DND-41 (cell line): Measurements from ENCODE around the gene GOLGA6C.
"Not testable (repeated sequence)": the region's sequence is repeated elsewhere in the genome, so short reads cannot be mapped to it uniquely, and the experiment has no call there.

ENCODE experiments used
- ATAC-seq: fragments of 200-7000 bp; cut with Tn5 transposase; 3 replicates; pipeline ENCODE4 v1.9.1; 2021; ENCODE audit warnings: low read depth; ENCODE audit not compliant: insufficient read depth
- DNase-seq: peaks from one replicate; pipeline ENCODE4 v3.0.0-alpha.2; 2020
- H2AFZ ChIP-seq: 2 replicates; pipeline ENCODE4 v1.6.0; 2012; ENCODE audit warnings: low read depth, low read length
- H3K27ac ChIP-seq: 2 replicates; pipeline ENCODE4 v1.5.1; 2012; ENCODE audit warnings: low read length, inconsistent platforms
- H3K27me3 ChIP-seq: fragments of 200-600 bp; sonication (generic); 2 replicates; pipeline ENCODE4 v1.6.0; 2012; ENCODE audit warnings: low read length, mild to moderate bottlenecking, inconsistent platforms; ENCODE audit not compliant: insufficient read depth, poor library complexity
- H3K36me3 ChIP-seq: 2 replicates; pipeline ENCODE4 v1.5.1; 2012; ENCODE audit warnings: low read length, inconsistent platforms; ENCODE audit not compliant: insufficient read depth
- H3K4me1 ChIP-seq: 2 replicates; pipeline ENCODE4 v1.5.1; 2012; ENCODE audit warnings: mild to moderate bottlenecking, low read length; ENCODE audit not compliant: insufficient read depth
- H3K4me2 ChIP-seq: 2 replicates; pipeline ENCODE4 v1.6.0; 2012; ENCODE audit warnings: mild to moderate bottlenecking, moderate library complexity, low read length, inconsistent platforms; ENCODE audit not compliant: insufficient read depth
- H3K4me3 ChIP-seq, 2 experiments: fragments of 200-600 bp in 1 of 2; shearing (Covaris generic) in 1 of 2; 2 replicates each; pipeline ENCODE4 v1.5.1; 2012 to 2016; ENCODE audit warnings: inconsistent platforms in 2 of 2, low read length in 2 of 2, mild to moderate bottlenecking in 2 of 2, low read depth in 1 of 2, moderate library complexity in 1 of 2
- H3K79me2 ChIP-seq: 2 replicates; pipeline ENCODE4 v1.6.0; 2012; ENCODE audit warnings: low read length, inconsistent platforms; ENCODE audit not compliant: insufficient read depth
- H3K9ac ChIP-seq: 2 replicates; pipeline ENCODE4 v1.6.0; 2012; ENCODE audit warnings: low read depth, mild to moderate bottlenecking, inconsistent platforms, low read length, moderate library complexity
- H3K9me3 ChIP-seq: 2 replicates; pipeline ENCODE4 v1.5.1; 2012; ENCODE audit warnings: low read length, moderate library complexity, mild to moderate bottlenecking, inconsistent platforms; ENCODE audit not compliant: insufficient read depth, severe bottlenecking
- H4K20me1 ChIP-seq: 2 replicates; pipeline ENCODE4 v1.6.0; 2012; ENCODE audit warnings: low read length; ENCODE audit not compliant: insufficient read depth
- EZH2 ChIP-seq: IDR thresholded peaks from 3 replicates; pipeline ENCODE4 v1.6.1; 2012; ENCODE audit warnings: borderline replicate concordance, low read depth, mild to moderate bottlenecking, moderate library complexity, low read length, inconsistent platforms; ENCODE audit not compliant: severe bottlenecking
- TF ChIP-seq, protein P1 (sequence below): IDR thresholded peaks from 2 replicates; pipeline ENCODE4 v1.5.1; 2012; ENCODE audit warnings: borderline replicate concordance, low read length, moderate library complexity, mild to moderate bottlenecking; ENCODE audit not compliant: poor library complexity, severe bottlenecking; ENCODE audit errors: extremely low read depth

GOLGA6C gene, protein sequence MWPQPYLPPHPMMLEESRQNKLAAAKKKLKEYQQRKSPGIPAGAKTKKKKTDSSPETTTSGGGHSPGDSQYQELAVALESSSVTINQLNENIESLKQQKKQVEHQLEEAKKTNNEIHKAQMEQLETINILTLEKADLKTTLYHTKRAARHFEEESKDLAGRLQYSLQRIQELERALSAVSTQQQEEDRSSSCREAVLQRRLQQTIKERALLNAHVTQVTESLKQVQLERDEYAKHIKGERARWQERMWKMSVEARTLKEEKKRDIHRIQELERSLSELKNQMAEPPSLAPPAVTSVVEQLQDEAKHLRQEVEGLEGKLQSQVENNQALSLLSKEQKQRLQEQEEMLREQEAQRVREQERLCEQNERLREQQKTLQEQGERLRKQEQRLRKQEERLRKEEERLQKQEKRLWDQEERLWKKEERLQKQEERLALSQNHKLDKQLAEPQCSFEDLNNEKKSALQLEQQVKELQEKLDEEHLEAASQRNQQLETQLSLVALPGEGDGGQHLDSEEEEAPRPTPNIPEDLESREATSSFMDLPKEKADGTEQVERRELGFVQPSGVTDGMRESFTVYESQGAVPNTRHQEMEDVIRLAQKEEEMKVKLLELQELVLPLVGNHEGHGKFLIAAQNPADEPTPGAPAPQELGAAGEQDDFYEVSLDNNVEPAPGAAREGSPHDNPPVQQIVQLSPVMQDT

GRCh38 chr15:75258034-75258433 is at the start of gene GOLGA6C:
Gene GOLGA6C (plus strand): TSS chr15:75258334. CDS start chr15:75258599, 265 bp downstream.
- not testable (repeated sequence) for H3K4me3 ChIP-seq, H3K9ac ChIP-seq, H3K27ac ChIP-seq, DNase-seq, H2AFZ ChIP-seq, H3K36me3 ChIP-seq, H3K4me1 ChIP-seq, H3K9me3 ChIP-seq, H3K27me3 ChIP-seq, ATAC-seq, H3K4me2 ChIP-seq, H4K20me1 ChIP-seq, H3K79me2 ChIP-seq

- no peak for ATAC-seq
- Histone ChIP-seq H3K36me3 (peaks cover 86% of the 10 kb centered on the region), H3K9ac (no peak overlapping the region), H4K20me1 (peaks cover 99% of the 10 kb centered on the region), H3K4me1 (peaks cover 22% of the 10 kb centered on the region), H3K27ac (no peak overlapping the region), H3K9me3 (no peaks in the 10 kb centered on the region), H3K4me3 (no peak overlapping the region), H2AFZ (no peak overlapping the region), H3K4me2 (no peak overlapping the region), H3K79me2 (peaks cover 71% of the 10 kb centered on the region), H3K27me3 (no peaks in the 10 kb centered on the region)
- no peak for TF ChIP-seq EZH2
- TF ChIP-seq, protein P1, sequence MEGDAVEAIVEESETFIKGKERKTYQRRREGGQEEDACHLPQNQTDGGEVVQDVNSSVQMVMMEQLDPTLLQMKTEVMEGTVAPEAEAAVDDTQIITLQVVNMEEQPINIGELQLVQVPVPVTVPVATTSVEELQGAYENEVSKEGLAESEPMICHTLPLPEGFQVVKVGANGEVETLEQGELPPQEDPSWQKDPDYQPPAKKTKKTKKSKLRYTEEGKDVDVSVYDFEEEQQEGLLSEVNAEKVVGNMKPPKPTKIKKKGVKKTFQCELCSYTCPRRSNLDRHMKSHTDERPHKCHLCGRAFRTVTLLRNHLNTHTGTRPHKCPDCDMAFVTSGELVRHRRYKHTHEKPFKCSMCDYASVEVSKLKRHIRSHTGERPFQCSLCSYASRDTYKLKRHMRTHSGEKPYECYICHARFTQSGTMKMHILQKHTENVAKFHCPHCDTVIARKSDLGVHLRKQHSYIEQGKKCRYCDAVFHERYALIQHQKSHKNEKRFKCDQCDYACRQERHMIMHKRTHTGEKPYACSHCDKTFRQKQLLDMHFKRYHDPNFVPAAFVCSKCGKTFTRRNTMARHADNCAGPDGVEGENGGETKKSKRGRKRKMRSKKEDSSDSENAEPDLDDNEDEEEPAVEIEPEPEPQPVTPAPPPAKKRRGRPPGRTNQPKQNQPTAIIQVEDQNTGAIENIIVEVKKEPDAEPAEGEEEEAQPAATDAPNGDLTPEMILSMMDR, result no peak
- no peak for DNase-seq
These were observed 49.4 kb upstream of the GOLGA6C start for GRCh38 chr15:75208501-75209288.

- TF ChIP-seq, protein P1, result no peak
- Histone ChIP-seq H3K4me1 (peaks cover 16% of the 10 kb centered on the region), H3K27me3 (no peaks in the 10 kb centered on the region), H2AFZ (no peak overlapping the region), H4K20me1 (peaks cover 100% of the 10 kb centered on the region), H3K4me3 (no peak overlapping the region), H3K27ac (no peak overlapping the region), H3K36me3 (peaks cover 92% of the 10 kb centered on the region), H3K9me3 (no peaks in the 10 kb centered on the region), H3K79me2 (peaks cover 65% of the 10 kb centered on the region), H3K4me2 (no peak overlapping the region), H3K9ac (no peak overlapping the region)
- DNase-seq, result no peak
- ATAC-seq, result no peak
These were observed 48.9 kb upstream of the GOLGA6C start for GRCh38 chr15:75209289-75209676.
